Measurements from ENCODE around the gene DGKG. TPM values are rescaled to one million over a fixed set of nuclear protein-coding genes. Genes with fewer than 3 reads are reported as not detected.

DGKG gene
- polyA plus RNA-seq, 1 of the 3 experiments (the other 2 are of a cell fraction): 0.12 TPM

DNA sequence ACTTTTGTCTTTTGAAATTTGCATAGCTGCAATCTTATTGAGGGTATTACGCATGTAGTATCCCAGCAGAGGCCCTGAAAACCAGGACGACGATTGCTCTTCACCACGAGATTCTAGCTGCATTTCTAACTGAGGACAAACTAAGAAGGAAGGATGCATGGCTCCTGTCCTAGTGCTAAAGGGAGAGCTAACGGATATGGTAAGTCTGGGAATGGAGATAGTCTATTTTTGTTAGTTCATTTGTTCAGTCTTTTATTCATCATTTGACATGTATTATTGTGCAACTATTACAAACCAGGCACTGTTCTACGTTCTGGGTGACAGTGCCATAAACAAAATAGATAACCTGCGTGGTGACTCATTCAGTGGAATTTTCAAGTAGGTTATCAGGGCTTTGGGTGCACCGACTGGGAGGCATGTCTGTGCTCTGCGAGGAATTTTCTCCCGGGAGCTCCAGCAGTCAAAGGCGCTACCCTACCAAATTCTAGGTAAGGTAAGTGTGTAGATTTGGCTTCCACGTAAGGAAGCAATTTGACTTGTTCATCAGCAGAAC, 201.3 kb downstream of the DGKG start (continued):
- TF ChIP-seq EP300 (IDR thresholded peaks at IDR 0.05; ENCODE audit: borderline replicate concordance in 1 of 2, low read depth in 1 of 2, low read length in 1 of 2): no peak
- TF ChIP-seq RCOR1 (IDR thresholded peaks at IDR 0.05; ENCODE audit: low read length): no peak
- TF ChIP-seq, protein P1, sequence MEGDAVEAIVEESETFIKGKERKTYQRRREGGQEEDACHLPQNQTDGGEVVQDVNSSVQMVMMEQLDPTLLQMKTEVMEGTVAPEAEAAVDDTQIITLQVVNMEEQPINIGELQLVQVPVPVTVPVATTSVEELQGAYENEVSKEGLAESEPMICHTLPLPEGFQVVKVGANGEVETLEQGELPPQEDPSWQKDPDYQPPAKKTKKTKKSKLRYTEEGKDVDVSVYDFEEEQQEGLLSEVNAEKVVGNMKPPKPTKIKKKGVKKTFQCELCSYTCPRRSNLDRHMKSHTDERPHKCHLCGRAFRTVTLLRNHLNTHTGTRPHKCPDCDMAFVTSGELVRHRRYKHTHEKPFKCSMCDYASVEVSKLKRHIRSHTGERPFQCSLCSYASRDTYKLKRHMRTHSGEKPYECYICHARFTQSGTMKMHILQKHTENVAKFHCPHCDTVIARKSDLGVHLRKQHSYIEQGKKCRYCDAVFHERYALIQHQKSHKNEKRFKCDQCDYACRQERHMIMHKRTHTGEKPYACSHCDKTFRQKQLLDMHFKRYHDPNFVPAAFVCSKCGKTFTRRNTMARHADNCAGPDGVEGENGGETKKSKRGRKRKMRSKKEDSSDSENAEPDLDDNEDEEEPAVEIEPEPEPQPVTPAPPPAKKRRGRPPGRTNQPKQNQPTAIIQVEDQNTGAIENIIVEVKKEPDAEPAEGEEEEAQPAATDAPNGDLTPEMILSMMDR (IDR thresholded peaks at IDR 0.05): no peak
- no peak for TF ChIP-seq RXRA (IDR thresholded peaks at IDR 0.05; ENCODE audit: borderline replicate concordance, low read depth)

DNA sequence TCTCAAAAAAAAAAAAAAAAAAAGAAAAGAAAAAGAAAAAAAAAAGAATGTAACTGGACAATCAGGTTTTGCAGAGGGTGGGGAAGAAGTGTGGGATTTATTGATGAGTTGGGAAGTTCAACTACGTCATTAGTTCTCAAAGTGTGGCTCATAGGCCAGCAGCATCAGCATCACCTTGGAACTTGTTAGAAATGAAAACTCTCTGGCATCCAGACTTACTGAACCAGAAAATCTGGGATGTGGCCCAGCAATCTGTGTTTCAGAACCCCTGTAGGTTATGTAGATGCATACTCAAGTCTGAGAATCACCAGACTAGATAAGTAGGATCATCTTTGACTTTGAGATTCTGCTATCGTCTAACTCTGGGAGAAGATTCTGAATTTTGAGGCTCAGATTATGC, 207.4 kb downstream of the DGKG start:
- 0 out of 2 replicates have a peak, but pooled peaks cover 3% of the 10 kb centered on the region for H3K27me3 ChIP-seq (ENCODE audit: insufficient read depth)
- no peaks in the 10 kb centered on the region for H3K79me2 ChIP-seq (ENCODE audit: insufficient read depth)
- H3K4me1 ChIP-seq (ENCODE audit: control insufficient read depth in 1 of 2, insufficient read depth in 2 of 2, low read depth in 1 of 2, low read length in 1 of 2): no peaks in the 10 kb centered on the region
- H3K4me3 ChIP-seq (ENCODE audit: low read depth in 2 of 2, low read length in 1 of 2): no peak overlapping the region
- no peak overlapping the region for H3K27ac ChIP-seq (ENCODE audit: low read depth in 2 of 2, low read length in 1 of 2)
- H3K4me2 ChIP-seq: no peak overlapping the region
- no peaks in the 10 kb centered on the region; the same call in 1 of the 2 replicates for H3K9me3 ChIP-seq
- H3K36me3 ChIP-seq (replicated peaks in 1 of 2; ENCODE audit: control insufficient read depth in 1 of 2, insufficient read depth in 2 of 2, low read length in 1 of 2): no peaks in the 10 kb centered on the region
- POLR2A ChIA-PET: no interaction called here
- H3F3A ChIP-seq (replicated peaks; ENCODE audit: insufficient read depth): peaks cover 3% of the 10 kb centered on the region
- WGBS (ENCODE audit: low lambda C conversion rate): 84% methylated on average over 2 of the region's 2 CpGs
- no peak for TF ChIP-seq MXI1 (IDR thresholded peaks at IDR 0.05; ENCODE audit: low read depth, low read length)
- no peak for TF ChIP-seq YY1 (IDR thresholded peaks at IDR 0.05; ENCODE audit: low read depth)
- TF ChIP-seq NFIC (IDR thresholded peaks at IDR 0.05; ENCODE audit: borderline replicate concordance): no peak
- no peak for TF ChIP-seq RXRA (IDR thresholded peaks at IDR 0.05; ENCODE audit: borderline replicate concordance, low read depth)
- no peak for TF ChIP-seq EZH2phosphoT487 (IDR thresholded peaks at IDR 0.05; ENCODE audit: borderline replicate concordance, low read depth)
- no peak for TF ChIP-seq SIN3A (IDR thresholded peaks at IDR 0.05; ENCODE audit: borderline replicate concordance, low read depth, low read length)
- TF ChIP-seq, protein P2, sequence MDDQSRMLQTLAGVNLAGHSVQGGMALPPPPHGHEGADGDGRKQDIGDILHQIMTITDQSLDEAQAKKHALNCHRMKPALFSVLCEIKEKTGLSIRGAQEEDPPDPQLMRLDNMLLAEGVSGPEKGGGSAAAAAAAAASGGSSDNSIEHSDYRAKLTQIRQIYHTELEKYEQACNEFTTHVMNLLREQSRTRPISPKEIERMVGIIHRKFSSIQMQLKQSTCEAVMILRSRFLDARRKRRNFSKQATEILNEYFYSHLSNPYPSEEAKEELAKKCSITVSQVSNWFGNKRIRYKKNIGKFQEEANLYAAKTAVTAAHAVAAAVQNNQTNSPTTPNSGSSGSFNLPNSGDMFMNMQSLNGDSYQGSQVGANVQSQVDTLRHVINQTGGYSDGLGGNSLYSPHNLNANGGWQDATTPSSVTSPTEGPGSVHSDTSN (IDR thresholded peaks at IDR 0.05): no peak
- TF ChIP-seq TAF1 (IDR thresholded peaks at IDR 0.05; ENCODE audit: borderline replicate concordance, low read depth, low read length): no peak
- TF ChIP-seq, protein P3, sequence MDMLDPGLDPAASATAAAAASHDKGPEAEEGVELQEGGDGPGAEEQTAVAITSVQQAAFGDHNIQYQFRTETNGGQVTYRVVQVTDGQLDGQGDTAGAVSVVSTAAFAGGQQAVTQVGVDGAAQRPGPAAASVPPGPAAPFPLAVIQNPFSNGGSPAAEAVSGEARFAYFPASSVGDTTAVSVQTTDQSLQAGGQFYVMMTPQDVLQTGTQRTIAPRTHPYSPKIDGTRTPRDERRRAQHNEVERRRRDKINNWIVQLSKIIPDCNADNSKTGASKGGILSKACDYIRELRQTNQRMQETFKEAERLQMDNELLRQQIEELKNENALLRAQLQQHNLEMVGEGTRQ (IDR thresholded peaks at IDR 0.05; ENCODE audit: borderline replicate concordance, low read depth, low read length): no peak
- no peak for TF ChIP-seq SMC3 (IDR thresholded peaks at IDR 0.05; ENCODE audit: low read depth, low read length)
- no peak for TF ChIP-seq POLR2AphosphoS5 (IDR thresholded peaks at IDR 0.05; ENCODE audit: low read depth, low read length)
- no peak for TF ChIP-seq ELF1 (IDR thresholded peaks at IDR 0.05)
- no peak for TF ChIP-seq TEAD4 (IDR thresholded peaks at IDR 0.05; ENCODE audit: borderline replicate concordance, insufficient read depth)
- no peak for TF ChIP-seq FOSL2 (IDR thresholded peaks at IDR 0.05; ENCODE audit: borderline replicate concordance, low read depth)
- TF ChIP-seq EP300 (IDR thresholded peaks at IDR 0.05; ENCODE audit: borderline replicate concordance in 1 of 2, low read depth in 1 of 2, low read length in 1 of 2): no peak
- TF ChIP-seq, protein P4, sequence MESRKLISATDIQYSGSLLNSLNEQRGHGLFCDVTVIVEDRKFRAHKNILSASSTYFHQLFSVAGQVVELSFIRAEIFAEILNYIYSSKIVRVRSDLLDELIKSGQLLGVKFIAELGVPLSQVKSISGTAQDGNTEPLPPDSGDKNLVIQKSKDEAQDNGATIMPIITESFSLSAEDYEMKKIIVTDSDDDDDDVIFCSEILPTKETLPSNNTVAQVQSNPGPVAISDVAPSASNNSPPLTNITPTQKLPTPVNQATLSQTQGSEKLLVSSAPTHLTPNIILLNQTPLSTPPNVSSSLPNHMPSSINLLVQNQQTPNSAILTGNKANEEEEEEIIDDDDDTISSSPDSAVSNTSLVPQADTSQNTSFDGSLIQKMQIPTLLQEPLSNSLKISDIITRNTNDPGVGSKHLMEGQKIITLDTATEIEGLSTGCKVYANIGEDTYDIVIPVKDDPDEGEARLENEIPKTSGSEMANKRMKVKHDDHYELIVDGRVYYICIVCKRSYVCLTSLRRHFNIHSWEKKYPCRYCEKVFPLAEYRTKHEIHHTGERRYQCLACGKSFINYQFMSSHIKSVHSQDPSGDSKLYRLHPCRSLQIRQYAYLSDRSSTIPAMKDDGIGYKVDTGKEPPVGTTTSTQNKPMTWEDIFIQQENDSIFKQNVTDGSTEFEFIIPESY (IDR thresholded peaks at IDR 0.05; ENCODE audit: borderline replicate concordance, low read depth): no peak
- no peak for TF ChIP-seq RCOR1 (IDR thresholded peaks at IDR 0.05; ENCODE audit: low read length)
- TF ChIP-seq, protein P5, sequence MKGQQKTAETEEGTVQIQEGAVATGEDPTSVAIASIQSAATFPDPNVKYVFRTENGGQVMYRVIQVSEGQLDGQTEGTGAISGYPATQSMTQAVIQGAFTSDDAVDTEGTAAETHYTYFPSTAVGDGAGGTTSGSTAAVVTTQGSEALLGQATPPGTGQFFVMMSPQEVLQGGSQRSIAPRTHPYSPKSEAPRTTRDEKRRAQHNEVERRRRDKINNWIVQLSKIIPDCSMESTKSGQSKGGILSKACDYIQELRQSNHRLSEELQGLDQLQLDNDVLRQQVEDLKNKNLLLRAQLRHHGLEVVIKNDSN (IDR thresholded peaks at IDR 0.05; ENCODE audit: borderline replicate concordance, low read depth): no peak
- no peak for TF ChIP-seq JUND (IDR thresholded peaks at IDR 0.05)
- no peak for TF ChIP-seq FOXM1 (IDR thresholded peaks at IDR 0.05; ENCODE audit: low read depth)
- H3K9ac ChIP-seq: no peak overlapping the region
- CTCF ChIA-PET: no interaction called here
- no peaks in the 10 kb centered on the region for H3K9me2 ChIP-seq
- no peak for DNase-seq
- no peak overlapping the region for H2AFZ ChIP-seq (ENCODE audit: low read depth)
- H4K20me1 ChIP-seq (ENCODE audit: insufficient read depth): no peaks in the 10 kb centered on the region
